HUES64 (cell line): ENCODE results near the gene TENM4.

Experiments
- H3K27ac ChIP-seq: 2 replicates; pipeline ENCODE4 v1.7.0; 2013; ENCODE audit warnings: low read depth, low read length, inconsistent platforms
- H3K27me3 ChIP-seq: 2 replicates; pipeline ENCODE4 v1.6.1; 2013; ENCODE audit warnings: mild to moderate bottlenecking, low read length; ENCODE audit not compliant: insufficient read depth
- H3K36me3 ChIP-seq: 2 replicates; pipeline ENCODE4 v1.6.1; 2013; ENCODE audit warnings: mild to moderate bottlenecking, low read length; ENCODE audit not compliant: insufficient read depth
- H3K4me1 ChIP-seq: 2 replicates; pipeline ENCODE4 v1.6.1; 2013; ENCODE audit warnings: mild to moderate bottlenecking, low read length, moderate library complexity; ENCODE audit not compliant: insufficient read depth
- H3K4me3 ChIP-seq: 2 replicates; pipeline ENCODE4 v1.5.1; 2013; ENCODE audit warnings: mild to moderate bottlenecking, low read length, moderate library complexity
- H3K9ac ChIP-seq: 2 replicates; pipeline ENCODE4 v1.6.1; 2013; ENCODE audit warnings: mild to moderate bottlenecking, low read depth, low read length
- H3K9me3 ChIP-seq: 2 replicates; pipeline ENCODE4 v1.6.1; 2013; ENCODE audit warnings: low read depth, low read length; ENCODE audit not compliant: insufficient read depth
- WGBS: fragments of 150-250, 120-280 bp; methylation state at CpG from one replicate; pipeline ENCODE4 v1.1.7; 2013; ENCODE audit warnings: missing lambda C conversion rate; 5-methylcytosine and 5-hydroxymethylcytosine counted together

TENM4 gene

GRCh38 chr11:78737891-78738290 lies 702.9 kb downstream of the TENM4 start:
- H3K4me1 ChIP-seq, result no peaks in the 10 kb centered on the region
- 89% methylated on average over 1 of the region's 1 CpG for WGBS

GRCh38 chr11:78737301-78737700 lies 703.5 kb downstream of the TENM4 start:
- H3K36me3 ChIP-seq, result no peaks in the 10 kb centered on the region
- H3K27ac ChIP-seq, result no peak overlapping the region
- H3K9me3 ChIP-seq, result no peaks in the 10 kb centered on the region
- H3K4me1 ChIP-seq, result no peaks in the 10 kb centered on the region
- 86% methylated on average over 3 of the region's 3 CpGs for WGBS
- no peak overlapping the region for H3K9ac ChIP-seq
- no peak overlapping the region for H3K4me3 ChIP-seq
- H3K27me3 ChIP-seq, result no peaks in the 10 kb centered on the region

More at GRCh38 chr11:78737891-78738290, 702.9 kb downstream of the TENM4 start:
- Histone ChIP-seq H3K9ac (no peak overlapping the region), H3K36me3 (no peaks in the 10 kb centered on the region), H3K9me3 (no peaks in the 10 kb centered on the region), H3K27me3 (no peaks in the 10 kb centered on the region), H3K27ac (no peak overlapping the region), H3K4me3 (no peak overlapping the region)

GRCh38 chr11:78735711-78736110 lies 705.1 kb downstream of the TENM4 start:
- H3K9ac ChIP-seq, result no peak overlapping the region
- no peak overlapping the region for H3K4me3 ChIP-seq
- no peaks in the 10 kb centered on the region for H3K36me3 ChIP-seq
- H3K4me1 ChIP-seq, result no peaks in the 10 kb centered on the region
- H3K27me3 ChIP-seq, result no peaks in the 10 kb centered on the region
- H3K9me3 ChIP-seq, result no peaks in the 10 kb centered on the region
- H3K27ac ChIP-seq, result no peak overlapping the region

GRCh38 chr11:78733031-78733430 lies 707.8 kb downstream of the TENM4 start:
- no peaks in the 10 kb centered on the region for H3K27me3 ChIP-seq
- no peaks in the 10 kb centered on the region for H3K4me1 ChIP-seq
- no peaks in the 10 kb centered on the region for H3K9me3 ChIP-seq
- H3K4me3 ChIP-seq, result no peak overlapping the region
- H3K36me3 ChIP-seq, result no peaks in the 10 kb centered on the region
- no peak overlapping the region for H3K9ac ChIP-seq
- no peak overlapping the region for H3K27ac ChIP-seq

- Histone ChIP-seq H3K27ac (no peak overlapping the region), H3K4me3 (no peak overlapping the region), H3K9ac (no peak overlapping the region), H3K36me3 (no peaks in the 10 kb centered on the region), H3K4me1 (no peaks in the 10 kb centered on the region), H3K27me3 (no peaks in the 10 kb centered on the region), H3K9me3 (no peaks in the 10 kb centered on the region)
- WGBS, result 88% methylated on average over 11 of the region's 11 CpGs
Measured at GRCh38 chr11:78732246-78732645, 708.6 kb downstream of the TENM4 start.

- H3K4me3 ChIP-seq, result no peak overlapping the region
- WGBS, result 89% methylated on average over 5 of the region's 5 CpGs
Measured at GRCh38 chr11:78731027-78731426, 709.8 kb downstream of the TENM4 start.

DNA sequence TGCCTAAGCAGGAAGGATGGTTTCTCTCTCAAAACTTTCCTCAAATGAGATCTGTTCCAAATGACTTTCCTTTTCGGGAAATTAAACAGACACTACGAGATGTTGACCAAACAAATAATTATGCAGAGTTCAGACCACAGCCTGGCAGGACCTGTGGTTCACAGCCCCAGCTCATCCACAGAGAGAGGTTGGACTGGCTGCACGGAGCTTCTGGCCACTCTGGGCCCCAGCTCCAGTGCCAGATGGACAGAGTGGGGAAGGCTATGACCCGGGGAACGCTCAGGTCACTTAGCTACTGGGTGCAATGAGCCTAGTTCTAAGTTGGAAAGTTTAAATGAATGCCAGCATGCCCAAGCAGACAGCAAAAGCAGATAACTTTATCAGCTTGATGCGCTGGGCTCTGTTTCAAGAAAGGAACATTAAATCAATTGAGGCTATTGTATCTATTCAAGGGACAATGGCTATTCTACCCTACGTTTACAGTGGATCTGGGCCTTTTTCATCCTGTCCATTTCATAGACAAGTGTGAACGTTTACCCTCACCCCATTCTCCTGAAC lies 710.5 kb downstream of the TENM4 start:
- H3K27me3 ChIP-seq, result no peaks in the 10 kb centered on the region
- H3K9me3 ChIP-seq, result no peaks in the 10 kb centered on the region
- H3K9ac ChIP-seq, result no peak overlapping the region
- no peak overlapping the region for H3K4me3 ChIP-seq
- no peak overlapping the region for H3K27ac ChIP-seq
- no peaks in the 10 kb centered on the region for H3K4me1 ChIP-seq
- H3K36me3 ChIP-seq, result no peaks in the 10 kb centered on the region
- WGBS, result 80% methylated on average over 8 of the region's 8 CpGs

More at GRCh38 chr11:78731027-78731426, 709.8 kb downstream of the TENM4 start:
- Histone ChIP-seq H3K9me3 (no peaks in the 10 kb centered on the region), H3K27me3 (no peaks in the 10 kb centered on the region), H3K36me3 (no peaks in the 10 kb centered on the region), H3K27ac (no peak overlapping the region), H3K9ac (no peak overlapping the region), H3K4me1 (no peaks in the 10 kb centered on the region)

DNA sequence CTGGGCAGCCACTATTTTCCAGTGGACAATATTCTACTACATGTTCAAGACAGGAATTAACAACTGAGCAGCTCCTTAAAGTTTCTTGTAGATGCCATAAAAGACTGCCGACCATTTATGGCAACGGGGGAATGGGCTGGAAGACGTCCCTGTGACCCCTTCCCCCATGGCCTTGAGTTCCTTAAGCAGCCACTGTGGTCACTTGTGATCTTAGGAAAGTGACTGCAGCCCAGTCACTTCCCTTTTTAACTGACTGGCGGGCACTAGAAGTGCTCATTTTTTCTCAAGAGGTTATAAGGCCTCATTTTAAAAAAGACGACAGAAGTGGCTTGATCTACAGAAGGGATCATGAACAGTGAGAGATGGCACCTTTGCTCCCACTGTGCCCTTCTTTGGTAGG lies 713.0 kb downstream of the TENM4 start:
- Histone ChIP-seq H3K9ac (no peak overlapping the region), H3K4me3 (no peak overlapping the region), H3K27ac (no peak overlapping the region), H3K4me1 (no peaks in the 10 kb centered on the region), H3K9me3 (no peaks in the 10 kb centered on the region), H3K36me3 (no peaks in the 10 kb centered on the region), H3K27me3 (no peaks in the 10 kb centered on the region)
- 89% methylated on average over 5 of the region's 5 CpGs for WGBS

DNA sequence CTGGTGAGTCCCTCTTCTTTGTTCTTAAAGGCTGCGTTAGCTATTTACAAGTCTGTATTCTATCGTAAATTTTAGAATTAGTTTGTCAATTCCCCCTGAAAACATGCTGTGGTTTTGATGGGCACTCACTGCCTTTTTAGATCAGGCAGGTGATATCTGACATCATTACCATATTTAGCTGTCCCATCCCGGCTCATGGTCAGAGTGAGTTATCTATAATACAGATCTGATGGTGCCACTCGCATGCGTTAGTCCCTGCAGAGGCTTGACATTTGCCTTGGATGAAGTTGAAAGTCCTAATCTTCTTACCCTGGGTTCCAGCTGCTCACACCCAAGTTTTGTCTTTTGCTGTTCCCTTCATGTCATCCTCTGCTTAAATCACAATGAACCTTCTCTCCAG lies 715.6 kb downstream of the TENM4 start:
- Histone ChIP-seq H3K36me3 (no peaks in the 10 kb centered on the region; the same call in 1 of the 2 replicates), H3K4me1 (no peaks in the 10 kb centered on the region), H3K4me3 (no peak overlapping the region), H3K9me3 (no peaks in the 10 kb centered on the region), H3K9ac (no peak overlapping the region), H3K27ac (no peak overlapping the region), H3K27me3 (no peaks in the 10 kb centered on the region)
- 96% methylated on average over 5 of the region's 5 CpGs for WGBS

DNA sequence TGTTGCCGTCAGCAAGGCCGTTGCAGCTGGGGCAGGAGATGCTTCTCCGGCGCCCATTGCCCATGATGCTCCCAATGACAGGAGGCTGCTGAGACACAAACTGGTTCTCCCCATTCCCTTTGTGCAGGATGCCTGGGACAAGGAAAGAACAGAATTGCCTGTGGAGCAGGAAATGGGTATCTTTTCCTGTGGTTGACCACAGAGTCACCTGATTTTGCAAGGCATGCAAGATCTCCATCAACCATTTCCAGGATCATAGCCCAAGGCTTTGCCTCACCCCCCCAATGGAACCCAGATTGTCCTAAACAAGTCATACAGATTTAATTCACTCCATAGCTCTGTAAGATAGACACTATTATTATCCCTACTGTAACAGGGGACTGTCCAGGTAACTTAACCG lies 718.0 kb downstream of the TENM4 start:
- Histone ChIP-seq H3K9ac (no peak overlapping the region), H3K27me3 (no peaks in the 10 kb centered on the region), H3K27ac (no peak overlapping the region), H3K36me3 (no peaks in the 10 kb centered on the region; the same call in 1 of the 2 replicates), H3K9me3 (no peaks in the 10 kb centered on the region), H3K4me1 (no peaks in the 10 kb centered on the region), H3K4me3 (no peak overlapping the region)
- 98% methylated on average over 5 of the region's 5 CpGs for WGBS

DNA sequence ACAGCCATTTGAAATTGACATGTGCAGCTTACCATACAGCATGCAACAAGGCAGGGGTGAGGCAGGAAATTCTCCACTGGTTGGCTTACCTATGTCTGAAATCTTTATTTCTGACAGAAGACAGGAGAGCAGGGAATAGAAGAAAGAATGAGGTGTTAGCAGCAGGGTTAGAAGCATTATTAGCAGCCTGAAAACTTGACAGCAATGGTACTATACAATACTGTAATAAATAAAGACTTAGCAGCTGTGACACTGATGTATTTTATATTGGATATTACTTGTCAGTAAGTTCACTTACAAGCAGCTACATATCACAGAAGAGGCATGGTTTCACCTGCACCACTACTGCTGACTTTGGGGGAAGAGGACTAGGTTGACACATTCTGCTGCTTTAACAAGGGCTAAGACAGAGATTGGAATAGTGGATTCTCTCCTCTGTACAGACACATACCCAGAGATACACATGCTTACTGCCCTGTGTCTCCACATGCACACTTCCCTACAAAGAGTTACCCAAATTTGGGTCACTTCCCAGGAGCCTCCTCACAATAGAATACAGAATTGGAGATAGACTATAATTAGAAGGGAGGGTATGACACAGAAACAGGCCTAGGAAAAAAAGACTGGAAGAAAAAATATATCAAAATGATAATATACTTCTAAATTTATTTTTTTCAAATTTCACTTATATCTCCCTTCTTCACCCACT lies 720.4 kb downstream of the TENM4 start:
- no peak overlapping the region for H3K4me3 ChIP-seq
- H3K4me1 ChIP-seq, result no peaks in the 10 kb centered on the region
- H3K9ac ChIP-seq, result no peak overlapping the region
- no peaks in the 10 kb centered on the region; the same call in 1 of the 2 replicates for H3K36me3 ChIP-seq
- H3K27ac ChIP-seq, result no peak overlapping the region
- H3K27me3 ChIP-seq, result no peaks in the 10 kb centered on the region
- H3K9me3 ChIP-seq, result no peaks in the 10 kb centered on the region

GRCh38 chr11:78717041-78717440 lies 723.8 kb downstream of the TENM4 start:
- Histone ChIP-seq H3K36me3 (no peaks in the 10 kb centered on the region), H3K4me3 (no peak overlapping the region), H3K27ac (no peak overlapping the region)

More at GRCh38 chr11:78717041-78717440, 723.8 kb downstream of the TENM4 start:
- H3K27me3 ChIP-seq, result no peaks in the 10 kb centered on the region
- H3K4me1 ChIP-seq, result no peaks in the 10 kb centered on the region
- H3K9ac ChIP-seq, result no peak overlapping the region
- H3K9me3 ChIP-seq, result no peaks in the 10 kb centered on the region
